ENCODE data around the gene CTBP2. TPM values are rescaled to one million over a fixed set of nuclear protein-coding genes. Genes with fewer than 3 reads are reported as not detected.

Gene CTBP2
- total and polyA plus RNA-seq, 10 donors = 6.7 to 74.4 (median 40.1) TPM

DNA sequence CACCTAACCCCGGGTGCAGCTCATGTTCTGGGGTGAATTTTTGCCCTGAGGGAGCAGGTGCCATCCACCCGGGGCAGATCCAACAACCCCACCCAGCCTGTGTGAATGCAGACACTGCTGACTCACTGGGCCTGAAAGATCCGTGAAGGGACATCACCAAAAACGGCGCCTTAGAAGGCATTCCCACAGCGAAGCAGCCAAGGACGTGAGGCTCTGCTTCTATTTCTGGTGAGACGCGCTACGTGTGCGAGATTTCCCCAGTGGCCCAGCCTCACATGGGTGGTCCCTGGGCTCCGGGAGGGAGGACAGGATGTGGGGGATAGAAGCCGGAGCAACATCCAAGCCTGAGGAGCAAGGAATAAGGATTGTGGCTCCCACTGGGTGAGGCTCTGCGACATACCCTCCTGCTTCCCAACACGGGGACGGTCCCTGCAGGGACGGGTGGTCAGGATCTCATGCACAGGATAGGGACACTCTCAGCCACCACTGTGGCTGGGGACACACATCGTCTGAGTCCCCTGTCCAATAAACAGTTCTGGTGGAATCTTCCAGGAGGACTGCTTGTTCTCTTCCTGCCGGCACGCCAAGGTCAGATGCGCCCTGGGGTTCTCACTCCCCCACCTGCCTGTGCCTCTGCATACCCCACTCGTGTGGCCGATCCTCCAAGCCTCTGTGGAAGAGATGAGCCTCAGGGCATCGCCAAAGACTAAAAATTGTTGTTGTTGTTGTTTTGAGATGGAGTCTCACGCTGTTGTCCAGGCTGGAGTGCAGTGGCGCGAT, 148.2 kb downstream of the CTBP2 start:
- Histone ChIP-seq H3K4me3 (no peak overlapping the region), H3K36me3 (peaks cover 0 to 43% (median 0%) of the 10 kb centered on the region in 6 donors), H3K27ac (no peak overlapping the region), H3K9me3 (no peaks in the 10 kb centered on the region), H3K4me1 (peaks cover 5 to 57% (median 35%) of the 10 kb centered on the region in 6 donors), H3K27me3 (replicated peaks in 1 of 7) (peaks cover 0 to 14% (median 0%) of the 10 kb centered on the region in 7 donors)
- peak; percentile 34 for DNase-seq
- intact Hi-C loops (cut with DNase I; ENCODE audit: low total_unique reads) = no loop called here
- TF ChIP-seq POLR2A (IDR thresholded peaks at IDR 0.05) (no peak), POLR2AphosphoS5 (IDR thresholded peaks at IDR 0.05) (peak in 1 of 3 donors; percentile 18)
- TF ChIP-seq, protein P1, sequence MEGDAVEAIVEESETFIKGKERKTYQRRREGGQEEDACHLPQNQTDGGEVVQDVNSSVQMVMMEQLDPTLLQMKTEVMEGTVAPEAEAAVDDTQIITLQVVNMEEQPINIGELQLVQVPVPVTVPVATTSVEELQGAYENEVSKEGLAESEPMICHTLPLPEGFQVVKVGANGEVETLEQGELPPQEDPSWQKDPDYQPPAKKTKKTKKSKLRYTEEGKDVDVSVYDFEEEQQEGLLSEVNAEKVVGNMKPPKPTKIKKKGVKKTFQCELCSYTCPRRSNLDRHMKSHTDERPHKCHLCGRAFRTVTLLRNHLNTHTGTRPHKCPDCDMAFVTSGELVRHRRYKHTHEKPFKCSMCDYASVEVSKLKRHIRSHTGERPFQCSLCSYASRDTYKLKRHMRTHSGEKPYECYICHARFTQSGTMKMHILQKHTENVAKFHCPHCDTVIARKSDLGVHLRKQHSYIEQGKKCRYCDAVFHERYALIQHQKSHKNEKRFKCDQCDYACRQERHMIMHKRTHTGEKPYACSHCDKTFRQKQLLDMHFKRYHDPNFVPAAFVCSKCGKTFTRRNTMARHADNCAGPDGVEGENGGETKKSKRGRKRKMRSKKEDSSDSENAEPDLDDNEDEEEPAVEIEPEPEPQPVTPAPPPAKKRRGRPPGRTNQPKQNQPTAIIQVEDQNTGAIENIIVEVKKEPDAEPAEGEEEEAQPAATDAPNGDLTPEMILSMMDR (IDR thresholded peaks at IDR 0.05 in 8 of 11, conservative IDR thresholded peaks at IDR 0.05 in 3 of 11) = no peak
- WGBS, 5 donors = 86 to 92% (median 89%) methylated on average over 26 to 27 of the region's 27 CpGs

DNA sequence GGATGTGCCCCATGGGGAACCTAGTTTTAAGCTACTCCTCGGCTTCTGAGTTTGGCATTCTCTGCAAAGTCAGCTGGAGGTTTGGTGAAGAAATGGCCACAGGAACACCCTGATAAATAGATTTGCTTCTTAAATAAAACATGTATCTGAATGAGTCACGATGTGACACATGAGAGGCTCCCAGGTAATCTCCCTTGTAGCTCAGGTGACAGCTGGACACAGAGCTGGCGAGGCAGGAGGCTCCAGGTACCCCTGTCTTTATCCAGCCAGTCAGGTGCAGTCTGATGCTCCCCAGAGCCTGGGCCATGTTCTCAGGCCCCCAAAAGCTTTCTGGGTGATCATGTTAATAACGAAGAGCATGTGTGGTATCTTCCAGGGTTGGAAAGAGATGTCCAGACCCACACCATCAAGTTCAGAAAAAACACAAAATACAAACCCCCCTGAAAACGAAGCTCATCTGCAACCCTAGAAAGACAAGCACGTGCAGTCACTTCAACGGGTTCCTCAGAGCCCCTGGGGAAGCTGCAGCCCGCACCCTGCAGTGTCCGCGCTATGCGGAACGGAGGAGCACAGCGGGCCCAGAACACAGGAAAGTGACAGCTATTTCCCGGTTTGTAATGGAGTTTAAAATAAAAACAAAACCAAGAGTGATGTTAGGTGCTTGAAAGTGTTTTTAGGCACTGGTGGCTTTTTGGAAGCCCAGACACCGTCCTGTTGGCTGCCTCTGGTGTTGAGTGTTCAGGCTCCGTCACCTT, 149.0 kb downstream of the CTBP2 start:
- intact Hi-C loops (cut with DNase I; ENCODE audit: low total_unique reads) = no loop called here
- H3K4me1 ChIP-seq = peaks cover 0 to 57% (median 31%) of the 10 kb centered on the region in 6 donors
- no peak overlapping the region for H3K27ac ChIP-seq
- peaks cover 0 to 39% (median 0%) of the 10 kb centered on the region in 6 donors for H3K36me3 ChIP-seq
- H3K9me3 ChIP-seq = no peaks in the 10 kb centered on the region
- peak; percentile 50 for DNase-seq
- peaks cover 0 to 14% (median 0%) of the 10 kb centered on the region in 7 donors for H3K27me3 ChIP-seq (replicated peaks in 1 of 7)
- 85 to 92% (median 90%) methylated on average over 16 of the region's 16 CpGs for WGBS, 5 donors
- TF ChIP-seq, protein P1 (IDR thresholded peaks at IDR 0.05 in 8 of 11, conservative IDR thresholded peaks at IDR 0.05 in 3 of 11) = no peak
- TF ChIP-seq POLR2AphosphoS5 (IDR thresholded peaks at IDR 0.05) (no peak), POLR2A (IDR thresholded peaks at IDR 0.05) (no peak)
- H3K4me3 ChIP-seq = no peak overlapping the region

DNA sequence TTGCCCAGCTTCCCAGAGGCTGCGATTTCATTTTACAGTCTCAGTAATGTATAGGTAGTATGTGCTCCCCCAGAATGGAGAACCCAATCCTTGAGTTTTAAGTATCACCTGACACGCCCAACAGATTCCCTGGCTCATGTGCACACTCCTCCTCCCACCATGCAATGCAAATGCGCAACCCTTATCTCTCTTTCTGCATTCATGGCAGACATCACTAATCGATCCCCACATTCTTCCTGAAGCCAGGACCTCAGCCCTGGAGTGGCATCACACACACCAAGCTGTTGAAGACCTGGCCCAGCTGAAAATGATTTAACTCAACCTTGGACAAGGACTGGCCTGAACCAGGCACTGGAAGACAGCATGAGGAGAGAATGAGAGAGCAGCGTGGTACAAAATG, 150.0 kb downstream of the CTBP2 start:
- no peak overlapping the region for H3K27ac ChIP-seq
- H3K36me3 ChIP-seq = peaks cover 0 to 44% (median 0%) of the 10 kb centered on the region in 6 donors
- WGBS, 5 donors = 88 to 97% (median 95%) methylated on average over 5 of the region's 5 CpGs
- intact Hi-C loops (cut with DNase I; ENCODE audit: low total_unique reads) = no loop called here
- H3K9me3 ChIP-seq = no peaks in the 10 kb centered on the region
- no peak overlapping the region for H3K4me3 ChIP-seq
- TF ChIP-seq, protein P1 (IDR thresholded peaks at IDR 0.05 in 8 of 11, conservative IDR thresholded peaks at IDR 0.05 in 3 of 11) = no peak
- no peak for TF ChIP-seq POLR2A (IDR thresholded peaks at IDR 0.05)
- TF ChIP-seq POLR2AphosphoS5 (IDR thresholded peaks at IDR 0.05) = no peak
- peak; percentile 6 for DNase-seq
- peaks cover 0 to 48% (median 26%) of the 10 kb centered on the region in 6 donors for H3K4me1 ChIP-seq
- H3K27me3 ChIP-seq (replicated peaks in 1 of 7) = peaks cover 0 to 9% (median 0%) of the 10 kb centered on the region in 7 donors

All from spleen (tissue), 11 donors.